Tibial nerve (tissue), 4 donors: ENCODE measurements around the gene ARPIN. TPM values are rescaled to one million over a fixed set of nuclear protein-coding genes. Genes with fewer than 3 reads are reported as not detected.
A peak's percentile ranks its signal among the peaks of the same experiment; 100 is the strongest.

Experiments
- DNase-seq, 2 donors: peaks; one replicate each; pipeline ENCODE4 v3.0.0-alpha.2; 2019; ENCODE audit warnings: low spot score in 2 of 2
- H3K27ac ChIP-seq, 4 donors: fragments of 200-600 bp; sonication (generic) in 3 of 4; one replicate each; pipeline ENCODE4 v1.5.1; 2017 to 2019; ENCODE audit warnings: mild to moderate bottlenecking in 1 of 4
- H3K27me3 ChIP-seq, 2 donors: fragments of 200-600 bp; sonication (generic) in 1 of 2; one replicate each; pipeline versions ENCODE4 v1.5.1 to v1.6.0; 2017 to 2019
- H3K36me3 ChIP-seq, 3 donors: fragments of 200-600 bp; sonication (generic); one replicate each; pipeline ENCODE4 v1.5.1; 2018 to 2019
- H3K4me1 ChIP-seq, 4 donors: fragments of 200-600 bp; sonication (generic) in 3 of 4; one replicate each; pipeline ENCODE4 v1.5.1; 2017 to 2019
- H3K4me3 ChIP-seq, 4 donors: fragments of 200-600 bp; sonication (generic) in 3 of 4; one replicate each; pipeline ENCODE4 v1.5.1; 2017 to 2019; ENCODE audit warnings: mild to moderate bottlenecking in 1 of 4, moderate library complexity in 1 of 4
- H3K9me3 ChIP-seq, 4 donors: fragments of 200-600 bp; sonication (generic) in 3 of 4; one replicate each; pipeline ENCODE4 v1.5.1; 2017 to 2019
- CTCF ChIP-seq, 5 experiments: fragments of 200-600 bp in 3 of 5; fragments of 450-650 bp in 2 of 5; sonication (generic) in 3 of 5; IDR thresholded peaks; one replicate each; pipeline ENCODE4 v1.5.1; 2016 to 2019; ENCODE audit warnings: antibody characterized with exemption in 5 of 5, mild to moderate bottlenecking in 3 of 5, moderate library complexity in 2 of 5
- EP300 ChIP-seq, 2 donors: sonication (generic); formaldehyde crosslinking; IDR thresholded peaks; one replicate each; pipeline ENCODE4 v1.6.1; 2017; ENCODE audit warnings: antibody characterized with exemption in 2 of 2, mild to moderate bottlenecking in 1 of 2
- POLR2A ChIP-seq, 2 donors: fragments of 450-650 bp; IDR thresholded peaks; one replicate each; pipeline ENCODE4 v1.6.1; 2017; ENCODE audit warnings: antibody characterized with exemption in 2 of 2, mild to moderate bottlenecking in 2 of 2, moderate library complexity in 2 of 2
- WGBS, 2 donors: methylation state at CpG; one replicate each; pipeline ENCODE4 v1.1.5; 2018; 5-methylcytosine and 5-hydroxymethylcytosine counted together
- total RNA-seq, 4 donors: library from RNA; depleted of rRNA; stranded (reverse); fragments of >200 nt; gene quantifications; one replicate each; pipeline ENCODE4 v1.1.0, GENCODE V29; 2016

ARPIN gene
- total RNA-seq, 4 donors from 2014 or later, result 21.0 to 32.6 (median 25.6) TPM

GRCh38 chr15:89864958-89865739 lies 47.6 kb downstream of the ARPIN start:
- H3K4me3 ChIP-seq, result no peak overlapping the region
- no peaks in the 10 kb centered on the region for H3K9me3 ChIP-seq
- TF ChIP-seq EP300 (IDR thresholded peaks at IDR 0.05), result no peak
- WGBS, 2 donors, result 82 to 84% methylated on average over 3 of the region's 3 CpGs
- no peak overlapping the region for H3K27ac ChIP-seq
- no peaks in the 10 kb centered on the region for H3K27me3 ChIP-seq
- H3K36me3 ChIP-seq, result peaks cover 0 to 65% (median 6%) of the 10 kb centered on the region in 3 donors
- H3K4me1 ChIP-seq, result peaks cover 0 to 8% (median 0%) of the 10 kb centered on the region in 4 donors
- DNase-seq, result no peak

GRCh38 chr15:89863918-89864317 lies 48.8 kb downstream of the ARPIN start:
- Histone ChIP-seq H3K9me3 (no peaks in the 10 kb centered on the region), H3K4me1 (peaks cover 0 to 8% (median 0%) of the 10 kb centered on the region in 4 donors), H3K27me3 (no peaks in the 10 kb centered on the region), H3K4me3 (no peak overlapping the region), H3K27ac (no peak overlapping the region), H3K36me3 (peaks cover 0 to 67% (median 0%) of the 10 kb centered on the region in 3 donors)
- TF ChIP-seq POLR2A (IDR thresholded peaks at IDR 0.05) (no peak), CTCF (IDR thresholded peaks at IDR 0.05) (no peak), EP300 (IDR thresholded peaks at IDR 0.05) (no peak)
- DNase-seq, result no peak

- no peak overlapping the region for H3K4me3 ChIP-seq
- TF ChIP-seq POLR2A (IDR thresholded peaks at IDR 0.05), result no peak
- TF ChIP-seq EP300 (IDR thresholded peaks at IDR 0.05), result no peak
- no peak for TF ChIP-seq CTCF (IDR thresholded peaks at IDR 0.05)
- H3K4me1 ChIP-seq, result peaks cover 0 to 12% (median 0%) of the 10 kb centered on the region in 4 donors
- H3K27ac ChIP-seq, result no peak overlapping the region
- H3K27me3 ChIP-seq, result no peaks in the 10 kb centered on the region
- H3K9me3 ChIP-seq, result no peaks in the 10 kb centered on the region
- no peak for DNase-seq
- peaks cover 0 to 78% (median 0%) of the 10 kb centered on the region in 3 donors for H3K36me3 ChIP-seq
- 78% methylated on average over 2 of the region's 2 CpGs for WGBS, 2 donors
Observed at GRCh38 chr15:89860891-89861290, 51.9 kb downstream of the ARPIN start.

- TF ChIP-seq EP300 (IDR thresholded peaks at IDR 0.05) (no peak), CTCF (IDR thresholded peaks at IDR 0.05) (no peak), POLR2A (IDR thresholded peaks at IDR 0.05) (no peak)
- 66 to 82% methylated on average over 3 of the region's 3 CpGs for WGBS, 2 donors
Observed at GRCh38 chr15:89860431-89860830, 52.3 kb downstream of the ARPIN start.

GRCh38 chr15:89858661-89859458 lies 53.9 kb downstream of the ARPIN start:
- Histone ChIP-seq H3K4me1 (peaks cover 0 to 4% (median 0%) of the 10 kb centered on the region in 4 donors), H3K27me3 (no peaks in the 10 kb centered on the region), H3K36me3 (peaks cover 0 to 59% (median 0%) of the 10 kb centered on the region in 3 donors), H3K9me3 (no peaks in the 10 kb centered on the region), H3K4me3 (no peak overlapping the region), H3K27ac (no peak overlapping the region)
- TF ChIP-seq EP300 (IDR thresholded peaks at IDR 0.05) (no peak), POLR2A (IDR thresholded peaks at IDR 0.05) (no peak), CTCF (IDR thresholded peaks at IDR 0.05) (no peak)
- WGBS, 2 donors, result 89% methylated on average over 9 of the region's 9 CpGs
- no peak for DNase-seq

More at GRCh38 chr15:89860431-89860830, 52.3 kb downstream of the ARPIN start:
- no peak for DNase-seq
- H3K36me3 ChIP-seq, result peaks cover 0 to 74% (median 0%) of the 10 kb centered on the region in 3 donors
- H3K4me3 ChIP-seq, result no peak overlapping the region
- H3K9me3 ChIP-seq, result no peaks in the 10 kb centered on the region
- no peaks in the 10 kb centered on the region for H3K27me3 ChIP-seq
- peak overlapping the region in 1 of 4 donors; percentile 1 for H3K27ac ChIP-seq
- H3K4me1 ChIP-seq, result peaks cover 0 to 12% (median 0%) of the 10 kb centered on the region in 4 donors
